Liver (tissue), 3 donors: ENCODE data around the gene INTS3.

ENCODE experiments used
- FOXA1 ChIP-seq: IDR thresholded peaks from 2 replicates; pipeline ENCODE4 v1.6.1; 2016; ENCODE audit warnings: antibody characterized with exemption
- GABPA ChIP-seq, 2 donors: IDR thresholded peaks in 1 of 2; conservative IDR thresholded peaks in 1 of 2; 2 replicates each; pipeline ENCODE4 v1.6.1; 2016; ENCODE audit warnings: antibody characterized with exemption in 2 of 2, mild to moderate bottlenecking in 1 of 2, moderate library complexity in 1 of 2
- JUND ChIP-seq, 2 donors: IDR thresholded peaks; 2 replicates each; pipeline ENCODE4 v1.6.1; 2016; ENCODE audit warnings: antibody characterized with exemption in 2 of 2
- SP1 ChIP-seq: IDR thresholded peaks from 2 replicates; pipeline ENCODE4 v1.6.1; 2018; ENCODE audit warnings: antibody characterized with exemption, mild to moderate bottlenecking
- YY1 ChIP-seq: IDR thresholded peaks from 2 replicates; pipeline ENCODE4 v1.6.1; 2016; ENCODE audit warnings: antibody characterized with exemption, mild to moderate bottlenecking
- TF ChIP-seq, protein P1 (sequence below): fragments of 150-350 bp; IDR thresholded peaks from 2 replicates; pipeline ENCODE4 v1.5.1; 2017; ENCODE audit warnings: improper control_type of control experiment, low read depth, low read length; ENCODE audit not compliant: missing input control
- donor health status: healthy.
- donor health status: healthy.

DNA sequence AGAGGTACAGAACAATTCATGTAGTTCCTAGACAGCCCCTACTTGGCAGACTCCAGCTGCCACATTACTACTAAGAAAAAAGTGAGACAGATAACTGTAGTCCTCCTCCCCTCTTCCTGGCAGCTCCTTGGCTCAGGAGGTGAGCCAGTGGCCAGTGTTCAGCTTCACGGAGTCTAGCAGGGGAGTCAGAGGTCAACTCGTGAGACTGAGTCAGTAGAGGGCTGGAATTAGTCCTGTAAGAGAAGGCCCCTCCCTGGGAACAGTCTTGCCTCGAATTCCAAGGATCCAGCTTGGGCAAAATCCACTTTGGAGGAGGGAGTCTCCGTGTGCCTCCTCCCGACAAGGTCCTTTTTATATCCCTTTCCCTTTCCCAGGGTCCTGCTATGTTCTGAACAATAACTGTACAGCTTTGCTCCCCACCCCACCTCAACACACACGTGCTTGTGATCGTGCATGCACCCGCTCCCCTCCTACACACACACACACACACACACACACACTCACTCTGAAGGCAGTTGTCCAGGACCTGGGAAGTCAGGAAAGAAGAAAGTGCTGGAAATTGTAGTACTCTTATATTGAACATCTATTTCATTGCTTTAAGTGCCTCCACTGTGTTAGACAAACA, 24.8 kb downstream of the INTS3 start:
- TF ChIP-seq, protein P1, sequence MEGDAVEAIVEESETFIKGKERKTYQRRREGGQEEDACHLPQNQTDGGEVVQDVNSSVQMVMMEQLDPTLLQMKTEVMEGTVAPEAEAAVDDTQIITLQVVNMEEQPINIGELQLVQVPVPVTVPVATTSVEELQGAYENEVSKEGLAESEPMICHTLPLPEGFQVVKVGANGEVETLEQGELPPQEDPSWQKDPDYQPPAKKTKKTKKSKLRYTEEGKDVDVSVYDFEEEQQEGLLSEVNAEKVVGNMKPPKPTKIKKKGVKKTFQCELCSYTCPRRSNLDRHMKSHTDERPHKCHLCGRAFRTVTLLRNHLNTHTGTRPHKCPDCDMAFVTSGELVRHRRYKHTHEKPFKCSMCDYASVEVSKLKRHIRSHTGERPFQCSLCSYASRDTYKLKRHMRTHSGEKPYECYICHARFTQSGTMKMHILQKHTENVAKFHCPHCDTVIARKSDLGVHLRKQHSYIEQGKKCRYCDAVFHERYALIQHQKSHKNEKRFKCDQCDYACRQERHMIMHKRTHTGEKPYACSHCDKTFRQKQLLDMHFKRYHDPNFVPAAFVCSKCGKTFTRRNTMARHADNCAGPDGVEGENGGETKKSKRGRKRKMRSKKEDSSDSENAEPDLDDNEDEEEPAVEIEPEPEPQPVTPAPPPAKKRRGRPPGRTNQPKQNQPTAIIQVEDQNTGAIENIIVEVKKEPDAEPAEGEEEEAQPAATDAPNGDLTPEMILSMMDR: no peak
- TF ChIP-seq YY1 (no peak), SP1 (no peak), GABPA (IDR thresholded peaks at IDR 0.05 in 1 of 2, conservative IDR thresholded peaks at IDR 0.05 in 1 of 2) (no peak), JUND (IDR thresholded peaks at IDR 0.05) (no peak), FOXA1 (no peak)
